Neural crest cell (in vitro differentiated cells): Measurements from ENCODE around the gene STEAP1. TPM values are rescaled to one million over a fixed set of nuclear protein-coding genes. Genes with fewer than 3 reads are reported as not detected.

Experiments
- DNase-seq: peaks from one replicate; pipeline ENCODE4 v3.0.0; 2021; ENCODE audit warnings: low read depth, mixed read lengths, low spot score
- H3K27ac Mint-ChIP-seq: one replicate; pipeline ENCODE4 v1.8.0; 2021; ENCODE audit warnings: mild to moderate bottlenecking, mixed read lengths; ENCODE audit not compliant: unreplicated experiment
- H3K27me3 Mint-ChIP-seq: 2 replicates; pipeline ENCODE4 v1.8.0; 2021; ENCODE audit warnings: low read depth, mild to moderate bottlenecking, mixed read lengths
- H3K36me3 Mint-ChIP-seq: 2 replicates; pipeline ENCODE4 v1.8.0; 2021; ENCODE audit warnings: low read depth, mild to moderate bottlenecking, mixed read lengths
- H3K4me1 Mint-ChIP-seq: 2 replicates; pipeline ENCODE4 v1.8.0; 2021; ENCODE audit warnings: mixed read lengths
- H3K4me3 Mint-ChIP-seq: one replicate; pipeline ENCODE4 v1.8.0; 2021; ENCODE audit warnings: mild to moderate bottlenecking, mixed read lengths
- H3K9me3 Mint-ChIP-seq: 2 replicates; pipeline ENCODE4 v1.8.0; 2021; ENCODE audit warnings: mixed read lengths
- CTCF ChIP-seq: fragments of 200-600 bp; sonication (generic); conservative IDR thresholded peaks from 2 replicates; pipeline ENCODE4 v1.5.0; 2021; ENCODE audit warnings: antibody characterized with exemption, mild to moderate bottlenecking
- total RNA-seq: library from RNA; stranded (reverse); gene quantifications from 2 replicates; pipeline ENCODE4 v1.2.1, GENCODE V29; 2021

The STEAP1 gene
- total RNA-seq, 1 donor from 2014 or later, result 2.4 TPM

- Mint-ChIP-seq H3K4me1 (no peaks in the 10 kb centered on the region), H3K27me3 (no peaks in the 10 kb centered on the region), H3K36me3 (peaks cover 7% of the 10 kb centered on the region), H3K9me3 (peaks cover 12% of the 10 kb centered on the region), H3K4me3 (no peak overlapping the region), H3K27ac (no peak overlapping the region)
- no peak for TF ChIP-seq CTCF
- DNase-seq, result no peak
These were observed 19.0 kb downstream of the STEAP1 start for GRCh38 chr7:90173127-90173844.

GRCh38 chr7:90175667-90176066 is 21.4 kb downstream of the STEAP1 start:
- H3K36me3 Mint-ChIP-seq, result peaks cover 3% of the 10 kb centered on the region
- no peaks in the 10 kb centered on the region for H3K27me3 Mint-ChIP-seq
- H3K27ac Mint-ChIP-seq, result no peak overlapping the region
- no peak for DNase-seq
- H3K4me3 Mint-ChIP-seq, result no peak overlapping the region
- H3K4me1 Mint-ChIP-seq, result no peaks in the 10 kb centered on the region
- no peak for TF ChIP-seq CTCF
- H3K9me3 Mint-ChIP-seq, result peaks cover 11% of the 10 kb centered on the region

- no peak for DNase-seq
- H3K9me3 Mint-ChIP-seq, result peaks cover 6% of the 10 kb centered on the region
- no peak for TF ChIP-seq CTCF
- no peaks in the 10 kb centered on the region for H3K36me3 Mint-ChIP-seq
- no peaks in the 10 kb centered on the region for H3K4me1 Mint-ChIP-seq
- H3K27me3 Mint-ChIP-seq, result no peaks in the 10 kb centered on the region
- no peak overlapping the region for H3K4me3 Mint-ChIP-seq
- no peak overlapping the region for H3K27ac Mint-ChIP-seq
These were observed 21.9 kb downstream of the STEAP1 start for GRCh38 chr7:90176195-90176594.

GRCh38 chr7:90178166-90178565 is 23.9 kb downstream of the STEAP1 start:
- DNase-seq, result no peak
- Mint-ChIP-seq H3K36me3 (no peaks in the 10 kb centered on the region), H3K27ac (no peak overlapping the region), H3K9me3 (no peaks in the 10 kb centered on the region), H3K27me3 (no peaks in the 10 kb centered on the region), H3K4me1 (no peaks in the 10 kb centered on the region), H3K4me3 (no peak overlapping the region)
- no peak for TF ChIP-seq CTCF

- H3K9me3 Mint-ChIP-seq, result no peaks in the 10 kb centered on the region
- no peaks in the 10 kb centered on the region for H3K36me3 Mint-ChIP-seq
- no peaks in the 10 kb centered on the region for H3K27me3 Mint-ChIP-seq
- DNase-seq, result no peak
- no peak for TF ChIP-seq CTCF
- no peaks in the 10 kb centered on the region for H3K4me1 Mint-ChIP-seq
- H3K27ac Mint-ChIP-seq, result no peak overlapping the region
- no peak overlapping the region for H3K4me3 Mint-ChIP-seq
These were observed 24.5 kb downstream of the STEAP1 start for GRCh38 chr7:90178679-90179278.
